HEK293 (cell line): ENCODE measurements around the gene NAP1L4.

Experiments
- CTCF ChIA-PET: fragments of 350-600 bp; formaldehyde crosslinking; extraction: SDS; loops from one replicate; lab custom pipeline; 2021; ENCODE audit warnings: antibody characterized with exemption; lab: Yijun Ruan, JAX
- POLR2A ChIA-PET: fragments of 300-600 bp; formaldehyde crosslinking; extraction: SDS; loops from one replicate; lab custom pipeline; 2020; ENCODE audit warnings: antibody characterized with exemption, inconsistent platforms; lab: Yijun Ruan, JAX
- H3K27ac ChIP-seq: fragments of 200-500 bp; sonication (Bioruptor generic); 2 replicates; pipeline ENCODE4 v1.5.1; 2014; ENCODE audit warnings: low read depth, low read length, control low read depth, inconsistent platforms; ENCODE audit errors: extremely low read depth
- H3K36me3 ChIP-seq, 2 experiments: fragments of 200-500 bp in 1 of 2; sonication (Bioruptor generic) in 1 of 2; 1 replicate in 1 of 2; 2 replicates in 1 of 2; pipeline ENCODE4 v1.5.1; 2014 to 2017; ENCODE audit warnings: inconsistent platforms in 2 of 2, low read length in 2 of 2; ENCODE audit not compliant: control insufficient read depth in 2 of 2, insufficient read depth in 1 of 2
- H3K4me1 ChIP-seq: fragments of 200-500 bp; sonication (Bioruptor generic); 2 replicates; pipeline ENCODE4 v1.5.1; 2014; ENCODE audit warnings: mild to moderate bottlenecking, low read length, inconsistent platforms; ENCODE audit not compliant: control insufficient read depth, insufficient read depth
- H3K4me3 ChIP-seq: 2 replicates; pipeline ENCODE4 v1.5.1; 2011; ENCODE audit warnings: low read depth, mild to moderate bottlenecking, control low read depth, low read length, moderate library complexity
- H3K9me3 ChIP-seq: fragments of 200-500 bp; sonication (Bioruptor generic); 2 replicates; pipeline ENCODE4 v1.5.1; 2014; ENCODE audit warnings: low read depth, low read length, inconsistent platforms; ENCODE audit not compliant: control insufficient read depth, insufficient read depth
- AEBP2 ChIP-seq: fragments of 450-650 bp; formaldehyde crosslinking; IDR thresholded peaks from 2 replicates; pipeline ENCODE4 v1.5.1; 2016; ENCODE audit warnings: missing biosample characterization, missing genetic modification characterization, borderline replicate concordance
- KLF17 ChIP-seq: fragments of 450-650 bp; formaldehyde crosslinking; IDR thresholded peaks from 2 replicates; pipeline ENCODE4 v1.5.1; 2016; ENCODE audit warnings: missing biosample characterization, missing genetic modification characterization
- OSR2 ChIP-seq: fragments of 450-650 bp; formaldehyde crosslinking; IDR thresholded peaks from 2 replicates; pipeline ENCODE4 v1.5.1; 2016; ENCODE audit warnings: missing biosample characterization, missing genetic modification characterization
- PRDM1 ChIP-seq: fragments of 450-650 bp; formaldehyde crosslinking; IDR thresholded peaks from 2 replicates; pipeline ENCODE4; 2016; ENCODE audit warnings: missing biosample characterization, missing genetic modification characterization
- REPIN1 ChIP-seq: fragments of 450-650 bp; formaldehyde crosslinking; IDR thresholded peaks from 2 replicates; pipeline ENCODE4 v1.5.1; 2017; ENCODE audit warnings: missing biosample characterization, missing genetic modification characterization, low read depth
- ZBTB20 ChIP-seq: fragments of 450-650 bp; formaldehyde crosslinking; IDR thresholded peaks from 2 replicates; pipeline ENCODE4 v1.5.1; 2016; ENCODE audit warnings: missing biosample characterization, missing genetic modification characterization
- ZNF138 ChIP-seq: fragments of 450-650 bp; formaldehyde crosslinking; IDR thresholded peaks from 2 replicates; pipeline ENCODE4 v1.5.1; 2016; ENCODE audit warnings: missing biosample characterization, missing genetic modification characterization, borderline replicate concordance
- ZNF18 ChIP-seq: fragments of 450-650 bp; formaldehyde crosslinking; IDR thresholded peaks from 2 replicates; pipeline ENCODE4 v1.5.1; 2016; ENCODE audit warnings: missing biosample characterization, missing genetic modification characterization
- ZNF211 ChIP-seq: fragments of 450-650 bp; formaldehyde crosslinking; IDR thresholded peaks from 2 replicates; pipeline ENCODE4 v1.5.1; 2016; ENCODE audit warnings: low read depth, missing biosample characterization, missing genetic modification characterization
- ZNF266 ChIP-seq: fragments of 450-650 bp; formaldehyde crosslinking; IDR thresholded peaks from 2 replicates; pipeline ENCODE4 v1.5.1; 2016; ENCODE audit warnings: missing biosample characterization, missing genetic modification characterization, low read depth
- ZNF394 ChIP-seq: fragments of 450-650 bp; formaldehyde crosslinking; IDR thresholded peaks from 2 replicates; pipeline ENCODE4 v1.5.1; 2016; ENCODE audit warnings: missing biosample characterization, missing genetic modification characterization, mild to moderate bottlenecking, moderate library complexity, borderline replicate concordance
- ZNF404 ChIP-seq: fragments of 450-650 bp; formaldehyde crosslinking; IDR thresholded peaks from 2 replicates; pipeline ENCODE4 v1.5.1; 2017; ENCODE audit warnings: missing biosample characterization, missing genetic modification characterization
- ZNF433 ChIP-seq: fragments of 450-650 bp; formaldehyde crosslinking; IDR thresholded peaks from 2 replicates; pipeline ENCODE4 v1.5.1; 2016; ENCODE audit warnings: missing biosample characterization, missing genetic modification characterization, low read depth
- ZNF521 ChIP-seq: fragments of 450-650 bp; formaldehyde crosslinking; IDR thresholded peaks from 2 replicates; pipeline ENCODE4 v1.5.1; 2017; ENCODE audit warnings: missing biosample characterization, mild to moderate bottlenecking, missing genetic modification characterization
- ZNF558 ChIP-seq: fragments of 450-650 bp; formaldehyde crosslinking; IDR thresholded peaks from 2 replicates; pipeline ENCODE4 v1.5.1; 2016; ENCODE audit warnings: missing biosample characterization, missing genetic modification characterization
- ZNF639 ChIP-seq: fragments of 450-650 bp; formaldehyde crosslinking; IDR thresholded peaks from 2 replicates; pipeline ENCODE4 v1.5.1; 2016; ENCODE audit warnings: missing biosample characterization, missing genetic modification characterization
- ZNF645 ChIP-seq: fragments of 450-650 bp; formaldehyde crosslinking; IDR thresholded peaks from 2 replicates; pipeline ENCODE4; 2016; ENCODE audit warnings: missing biosample characterization, missing genetic modification characterization
- ZNF670 ChIP-seq: fragments of 450-650 bp; formaldehyde crosslinking; IDR thresholded peaks from 2 replicates; pipeline ENCODE4 v1.5.1; 2016; ENCODE audit warnings: missing biosample characterization, missing genetic modification characterization, low read depth
- ZNF692 ChIP-seq: fragments of 450-650 bp; formaldehyde crosslinking; IDR thresholded peaks from 2 replicates; pipeline ENCODE4 v1.5.1; 2016; ENCODE audit warnings: missing biosample characterization, missing genetic modification characterization
- ZNF701 ChIP-seq: fragments of 450-650 bp; formaldehyde crosslinking; IDR thresholded peaks from 2 replicates; pipeline ENCODE4 v1.5.1; 2016; ENCODE audit warnings: missing biosample characterization, missing genetic modification characterization
- ZNF777 ChIP-seq: fragments of 450-650 bp; formaldehyde crosslinking; IDR thresholded peaks from 2 replicates; pipeline ENCODE4 v1.5.1; 2017; ENCODE audit warnings: missing biosample characterization, missing genetic modification characterization, borderline replicate concordance
- ZNF791 ChIP-seq: fragments of 450-650 bp; formaldehyde crosslinking; IDR thresholded peaks from 2 replicates; pipeline ENCODE4 v1.5.1; 2016; ENCODE audit warnings: missing biosample characterization, missing genetic modification characterization

The NAP1L4 gene

GRCh38 chr11:2949920-2950319, 42.2 kb downstream of the NAP1L4 start:
- Histone ChIP-seq H3K9me3 (no peaks in the 10 kb centered on the region), H3K27ac (no peak overlapping the region), H3K4me1 (no peaks in the 10 kb centered on the region), H3K4me3 (no peak overlapping the region), H3K36me3 (peaks cover 2 to 100% of the 10 kb centered on the region in 2 experiments; a peak in 2 of 3 replicates)
- POLR2A ChIA-PET, result no interaction called here
- TF ChIP-seq ZNF521 (tag by site-specific recombination), result no peak
- TF ChIP-seq ZNF639 (tag by site-specific recombination), result no peak
- no peak for TF ChIP-seq ZNF18 (tag by site-specific recombination)
- no peak for TF ChIP-seq PRDM1 (tag by site-specific recombination)
- TF ChIP-seq ZNF791, result no peak
- CTCF ChIA-PET, result interaction anchor here (2.1 kb wide), 1 partner anchor 417 kb away, joined by 8 read pairs; no protein-coding TSS in a partner anchor

- Histone ChIP-seq H3K36me3 (peaks cover 0 to 99% of the 10 kb centered on the region in 2 experiments; a peak in 1 of 3 replicates), H3K9me3 (no peaks in the 10 kb centered on the region), H3K4me3 (no peak overlapping the region), H3K4me1 (no peaks in the 10 kb centered on the region), H3K27ac (no peak overlapping the region)
- ChIA-PET CTCF (interaction anchor here (0.7 kb wide), 1 partner anchor 84 kb away, joined by 3 read pairs; no protein-coding TSS in a partner anchor), POLR2A (no interaction called here)
- no peak for TF ChIP-seq ZNF18 (tag by site-specific recombination)
- no peak for TF ChIP-seq ZNF394 (tag by site-specific recombination)
- TF ChIP-seq ZNF701 (tag by site-specific recombination), result no peak
- no peak for TF ChIP-seq ZNF645
- TF ChIP-seq ZNF433 (tag by site-specific recombination), result no peak
- TF ChIP-seq ZNF266 (tag by site-specific recombination), result no peak
- TF ChIP-seq ZNF692 (tag by site-specific recombination), result no peak
- TF ChIP-seq ZNF777 (tag by site-specific recombination), result no peak
- no peak for TF ChIP-seq REPIN1 (tag by site-specific recombination)
- TF ChIP-seq KLF17 (tag by site-specific recombination), result no peak
- TF ChIP-seq ZNF138 (tag by site-specific recombination), result no peak
- no peak for TF ChIP-seq ZBTB20
- TF ChIP-seq OSR2 (tag by site-specific recombination), result no peak
- TF ChIP-seq ZNF670 (tag by site-specific recombination), result no peak
- TF ChIP-seq ZNF211 (tag by site-specific recombination), result no peak
- TF ChIP-seq ZNF404 (tag by site-specific recombination), result no peak
- no peak for TF ChIP-seq AEBP2
- no peak for TF ChIP-seq ZNF558
Observed at GRCh38 chr11:2947744-2948143, 44.4 kb downstream of the NAP1L4 start.
